GM18519 (cell line): Measurements from ENCODE around the gene PRDM4.

Source experiments
- ATAC-seq: cut with Tn5 transposase; IDR thresholded peaks from one replicate; pipeline ENCODE4 v1.9.1; 2021; ENCODE audit warnings: mild to moderate bottlenecking, moderate library complexity; ENCODE audit not compliant: unreplicated experiment, low FRiP score

PRDM4 gene

GRCh38 chr12:107760809-107761501, at the start of gene PRDM4:
PRDM4 (minus strand) TSS chr12:107761137; CDS start chr12:107760515, 622 bp downstream.
- ATAC-seq = peak; percentile 94

DNA sequence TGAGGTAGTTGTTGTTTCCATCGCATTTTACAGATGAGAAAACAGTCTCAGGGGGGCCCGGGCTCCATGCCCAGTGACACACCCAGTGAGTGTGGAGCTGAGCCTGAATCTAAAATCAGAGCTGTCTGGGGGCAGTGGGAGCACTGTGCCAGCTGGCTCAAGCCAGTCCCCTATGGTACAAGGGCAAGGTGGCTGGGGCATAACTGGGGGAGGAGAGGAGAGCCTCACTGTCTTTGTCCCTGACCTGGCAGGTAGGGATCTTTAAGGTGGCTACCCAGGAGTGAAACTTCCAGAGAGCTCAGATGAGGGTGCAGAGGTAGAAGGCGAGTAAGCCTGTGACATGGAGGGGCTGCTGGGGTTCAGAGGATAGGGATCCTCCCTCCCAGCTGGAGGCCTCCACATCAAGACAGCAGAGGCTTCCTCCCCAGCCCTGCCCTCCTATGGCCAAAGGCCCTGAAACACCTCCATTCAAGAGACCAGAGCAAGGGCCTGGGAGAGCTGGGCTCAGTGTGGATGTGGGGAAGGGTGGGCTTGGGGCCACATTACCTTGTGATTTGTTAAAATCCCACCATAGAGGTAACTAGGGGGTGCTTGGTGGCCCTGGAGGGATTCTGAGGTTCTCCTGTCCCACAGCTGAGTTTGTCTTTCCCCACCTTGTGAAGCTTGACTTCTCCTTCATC, 46.7 kb upstream of the PRDM4 start:
- no peak for ATAC-seq

DNA sequence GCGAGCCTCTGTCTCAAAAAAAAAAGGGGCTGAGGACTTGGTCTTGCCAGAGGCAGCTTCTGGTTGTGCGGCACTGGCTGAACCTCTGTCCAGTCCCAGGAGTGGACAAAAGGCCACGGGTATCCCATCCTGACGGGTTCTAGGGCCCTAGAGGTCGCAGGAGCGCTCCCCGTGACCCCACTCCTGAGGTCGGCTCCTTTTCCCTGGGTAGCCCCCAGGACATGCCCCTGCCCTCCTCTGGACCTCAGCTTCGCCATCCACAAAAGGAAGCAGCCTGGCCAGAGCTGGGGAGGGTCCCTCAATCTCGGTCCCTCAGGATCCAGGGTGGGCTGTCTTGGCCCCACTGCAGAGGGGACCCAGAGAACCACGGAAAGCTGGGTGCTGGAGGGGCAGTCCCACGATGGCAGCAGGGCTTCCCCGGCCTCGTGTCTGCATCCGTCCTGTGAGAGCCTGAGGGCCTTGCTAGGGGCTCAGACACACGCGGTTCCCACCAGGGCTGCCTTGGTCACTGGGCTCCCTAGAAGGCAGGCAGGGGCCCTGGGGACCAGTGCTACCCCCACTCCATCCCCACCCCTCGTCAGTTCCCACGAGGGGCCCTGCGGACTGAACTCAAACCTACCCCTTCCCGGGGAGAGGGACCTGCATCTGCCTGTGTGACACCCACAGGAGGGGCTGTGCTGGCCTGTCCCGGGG, 44.7 kb upstream of the PRDM4 start:
- ATAC-seq = no peak

DNA sequence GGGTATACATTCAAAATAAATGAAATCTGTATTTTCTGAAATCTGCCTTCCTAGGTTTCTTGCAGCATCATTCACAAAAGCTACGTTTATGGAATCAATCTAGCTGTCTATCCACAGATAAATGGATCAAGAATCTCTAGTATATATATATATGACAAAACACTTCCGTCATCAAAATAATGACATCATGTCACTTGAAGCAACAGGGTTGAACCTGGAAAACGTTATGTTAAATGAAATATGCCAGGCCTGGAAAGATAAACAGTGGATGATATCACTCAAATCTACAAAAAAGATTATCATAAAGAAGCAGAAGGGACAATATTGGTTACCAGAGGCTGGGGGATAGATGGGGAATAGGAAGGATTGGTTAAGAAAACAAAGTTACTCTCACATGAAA, 42.2 kb upstream of the PRDM4 start:
- ATAC-seq = no peak

- ATAC-seq = no peak
Measured at GRCh38 chr12:107801150-107801549, 40.2 kb upstream of the PRDM4 start.

- no peak for ATAC-seq
Measured at GRCh38 chr12:107798580-107798979, 37.6 kb upstream of the PRDM4 start.

DNA sequence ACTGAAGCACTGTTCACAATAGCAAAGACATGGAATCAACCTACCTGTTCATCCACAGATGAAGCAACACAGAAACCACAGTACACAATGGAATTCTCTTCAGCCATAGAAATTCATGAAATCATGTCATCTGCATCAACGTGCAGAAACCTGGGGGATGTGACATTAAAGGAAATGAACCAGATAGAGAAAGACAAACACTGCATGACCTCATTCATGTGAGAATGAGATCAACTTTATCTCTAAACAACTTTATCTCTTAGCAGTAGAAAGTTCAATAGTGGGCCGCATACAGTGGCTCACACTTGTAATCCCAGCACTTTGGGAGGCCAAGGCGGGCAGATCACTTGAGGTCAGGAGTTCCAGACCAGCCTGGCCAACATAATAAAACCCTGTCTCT, 33.5 kb upstream of the PRDM4 start:
- ATAC-seq = no peak

DNA sequence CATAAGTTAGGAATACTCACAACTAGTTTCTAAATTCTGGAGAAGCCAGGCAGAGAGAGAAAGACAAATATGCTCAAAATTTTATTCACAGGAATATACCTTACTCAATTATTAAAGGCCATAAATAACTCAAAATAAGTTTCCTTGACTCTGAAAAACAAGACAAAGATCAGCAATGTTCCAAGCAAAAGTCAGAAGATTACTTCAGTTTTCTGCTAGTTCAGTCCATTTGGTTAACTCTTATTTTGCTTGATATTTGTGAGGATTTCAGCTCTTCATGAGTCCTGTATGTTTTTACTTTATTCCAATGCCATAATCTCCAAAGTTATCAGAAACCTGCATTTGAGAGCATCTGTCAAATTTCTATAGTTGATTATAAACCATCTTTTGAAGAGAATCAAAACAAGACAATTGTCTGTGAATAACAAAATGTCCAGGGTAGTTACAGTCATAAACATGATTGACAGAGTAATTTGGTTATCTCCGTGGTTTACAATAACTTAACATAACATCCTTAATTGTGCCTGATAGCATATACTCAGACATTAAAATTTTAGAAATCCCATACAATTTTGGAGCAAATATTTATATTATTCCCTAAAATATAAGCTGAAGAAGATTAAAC, 30.6 kb upstream of the PRDM4 start:
- ATAC-seq = no peak

- ATAC-seq = no peak
Measured at GRCh38 chr12:107788690-107789458, 27.9 kb upstream of the PRDM4 start.

DNA sequence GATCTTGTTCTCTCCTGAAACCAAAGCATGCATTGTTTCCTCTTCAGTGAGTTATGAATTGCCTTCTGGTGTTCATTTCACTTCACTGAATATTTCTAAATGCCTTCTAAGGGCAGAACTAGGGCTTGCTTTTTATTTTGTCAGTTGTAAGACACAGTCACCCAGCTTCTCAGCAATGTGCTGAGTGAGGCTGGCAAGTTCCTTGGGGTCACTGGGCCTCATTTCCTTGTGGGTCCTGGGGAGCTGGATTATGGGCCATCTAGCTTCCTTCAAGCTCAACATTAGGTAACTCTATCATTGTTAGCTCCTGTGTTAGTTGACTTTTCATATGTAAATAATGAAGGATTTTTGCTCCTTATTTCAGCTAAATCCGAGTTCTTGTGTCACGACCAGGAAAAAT, 27.3 kb upstream of the PRDM4 start:
- no peak for ATAC-seq

DNA sequence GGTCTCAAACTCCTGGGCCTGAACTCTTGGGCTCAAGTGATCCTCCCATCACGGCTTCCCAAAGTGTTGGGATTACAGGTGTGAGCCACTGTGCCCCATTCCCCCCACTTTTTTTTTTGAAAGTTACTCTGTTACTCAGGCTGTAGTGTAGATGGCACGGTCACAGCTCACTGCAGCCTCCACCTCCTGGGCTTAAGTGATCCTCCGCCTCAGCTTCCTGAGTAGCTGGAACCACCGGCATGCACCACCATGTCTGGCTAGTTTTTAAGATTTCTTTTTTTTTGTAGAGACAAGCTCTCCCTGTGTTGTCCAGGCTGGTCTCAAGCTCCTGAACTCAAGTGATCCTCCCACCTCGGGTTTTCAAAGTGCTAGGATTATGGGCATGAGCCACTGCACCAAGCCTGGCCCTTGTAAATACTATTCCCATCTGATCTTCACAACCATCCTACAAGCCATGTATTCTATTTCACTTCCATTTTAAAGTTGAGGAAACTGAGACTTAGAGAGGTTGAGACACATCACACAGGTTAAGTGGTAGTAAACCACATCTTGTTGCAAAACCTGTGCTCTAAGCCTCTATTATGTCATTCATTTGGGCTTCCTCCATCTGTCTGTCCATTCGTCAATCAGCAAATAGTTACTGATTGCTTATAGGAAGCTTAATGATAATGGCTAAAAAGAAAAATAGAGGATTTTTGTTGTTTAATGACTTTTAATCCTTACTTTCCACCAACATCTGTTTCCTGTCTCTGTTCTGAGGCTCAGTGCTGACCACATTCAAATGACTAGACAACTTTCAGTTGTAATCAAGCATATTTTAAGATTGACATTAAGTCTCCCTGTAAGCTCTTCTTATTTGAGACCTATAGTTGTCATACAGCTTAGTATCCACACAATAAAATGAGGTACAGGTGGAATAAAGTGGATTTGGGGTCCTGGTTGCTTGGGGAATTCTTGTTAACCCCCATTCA, 22.8 kb upstream of the PRDM4 start:
- ATAC-seq = no peak

- no peak for ATAC-seq
Measured at GRCh38 chr12:107782067-107782466, 21.1 kb upstream of the PRDM4 start.

DNA sequence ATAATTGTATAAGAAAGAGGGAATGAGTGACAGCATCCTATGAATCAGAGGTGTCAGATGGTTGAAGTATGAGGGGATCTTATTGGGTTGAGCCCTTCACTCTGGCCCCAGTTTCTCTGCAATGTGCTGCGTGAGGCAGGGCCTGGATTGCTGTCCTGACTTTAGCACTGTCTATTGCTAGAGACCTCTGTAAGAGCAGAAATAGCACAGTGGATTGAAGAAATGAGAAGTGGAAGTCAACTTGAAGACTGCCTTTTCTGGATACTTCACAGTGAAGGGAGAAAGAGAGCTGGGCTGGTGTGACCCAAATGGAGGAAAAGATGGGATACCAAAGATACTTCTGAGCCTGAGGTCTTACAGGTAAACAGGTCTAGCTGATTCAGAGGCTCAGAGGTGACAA, 19.4 kb upstream of the PRDM4 start:
- ATAC-seq = no peak

- peak; percentile 67 for ATAC-seq
Measured at GRCh38 chr12:107779077-107779831, 18.3 kb upstream of the PRDM4 start.

- no peak for ATAC-seq
Measured at GRCh38 chr12:107778383-107779025, 17.6 kb upstream of the PRDM4 start.

DNA sequence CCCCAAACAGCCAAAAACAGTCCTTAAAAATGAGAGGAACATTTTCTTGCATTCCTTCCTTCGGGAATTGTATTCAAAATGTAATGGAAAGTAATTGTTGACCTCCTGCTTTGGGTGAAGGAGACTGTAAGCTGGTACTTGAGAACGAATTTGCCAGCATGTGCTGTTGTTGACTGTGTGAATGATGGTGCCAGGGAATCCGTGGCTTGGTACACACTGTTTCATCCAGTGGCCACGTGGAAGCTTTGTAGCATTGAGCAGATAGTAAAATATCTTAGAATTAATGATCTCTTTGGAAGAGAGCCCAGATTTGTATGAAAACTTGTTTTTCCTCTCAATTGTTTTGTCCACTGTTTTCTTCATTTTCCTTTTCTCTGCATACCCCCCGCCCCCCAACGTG, 15.2 kb upstream of the PRDM4 start:
- ATAC-seq = no peak

- ATAC-seq = no peak
Measured at GRCh38 chr12:107775093-107775721, 14.3 kb upstream of the PRDM4 start.
